K562 (cell line): Measurements from ENCODE around the gene TMEM207. TPM values are rescaled to one million over a fixed set of nuclear protein-coding genes. Genes with fewer than 3 reads are reported as not detected.

Experiments used
- ATAC-seq: fragments of 200-7000 bp; cut with Tn5 transposase; 3 replicates; pipeline ENCODE4 v1.9.1; 2020; ENCODE audit warnings: moderate library complexity
- BruUV-seq: library from RNA; stranded (reverse); fragments of 400-500 nt; replicated peaks from 2 replicates; lab custom pipeline; 2021; lab: Mats Ljungman, UMichigan
- CTCF ChIA-PET: fragments of 300-600 bp; formaldehyde crosslinking; extraction: SDS; loops from one replicate; lab custom pipeline; 2021; ENCODE audit warnings: low intra/inter-chr PET ratio; lab: Yijun Ruan, JAX
- POLR2A ChIA-PET: fragments of 300-600, 350-650 bp; sonication (Branson Sonifier 250); formaldehyde crosslinking; extraction: SDS; loops from one replicate; lab custom pipeline; 2021; ENCODE audit warnings: antibody characterized with exemption, inconsistent platforms; lab: Yijun Ruan, JAX
- DNase-seq, 4 experiments: peaks; one replicate each; pipeline versions ENCODE4 v3.0.0 to v3.0.0-alpha.2; 2011 to 2018; ENCODE audit warnings: low spot score in 3 of 4, mixed read lengths in 3 of 4; ENCODE audit errors: extremely low read depth in 1 of 4
- FAIRE-seq: peaks from 2 replicates; lab custom pipeline; 2011; peaks lifted over from hg19 to GRCh38; lab: Jason Lieb, UNC
- H2AFZ ChIP-seq: 2 replicates; pipeline ENCODE4 v1.6.0; 2011; ENCODE audit warnings: low read depth, low read length, control low read depth, inconsistent platforms
- H3K27ac ChIP-seq: fragments of 200-600 bp; 3 replicates; pipeline ENCODE4 v1.8.0; 2011; ENCODE audit warnings: low read depth, mild to moderate bottlenecking, control low read depth, inconsistent platforms, low read length, moderate library complexity, mixed read lengths; ENCODE audit errors: extremely low read depth
- H3K27me3 ChIP-seq, 2 experiments: fragments of 300-600 bp in 1 of 2; 2 replicates in 1 of 2; 3 replicates in 1 of 2; pipeline versions ENCODE4 v1.6.0 to v1.8.0; 2011; ENCODE audit warnings: inconsistent platforms in 2 of 2, low read length in 2 of 2, mild to moderate bottlenecking in 1 of 2, mixed read lengths in 1 of 2, moderate library complexity in 1 of 2; ENCODE audit not compliant: control insufficient read depth in 2 of 2, insufficient read depth in 2 of 2
- H3K36me3 ChIP-seq: fragments of 300-600 bp; 3 replicates; pipeline ENCODE4 v1.8.0; 2011; ENCODE audit warnings: mild to moderate bottlenecking, low read length, inconsistent platforms; ENCODE audit not compliant: control insufficient read depth, insufficient read depth
- H3K4me1 ChIP-seq, 2 experiments: fragments of 200-600 bp in 1 of 2; replicated peaks in 1 of 2; 2 replicates in 1 of 2; 3 replicates in 1 of 2; pipeline versions ENCODE4 v1.5.1 to v1.8.0; 2011; ENCODE audit warnings: inconsistent platforms in 2 of 2, low read length in 2 of 2, mild to moderate bottlenecking in 1 of 2, mixed read lengths in 1 of 2, moderate library complexity in 1 of 2; ENCODE audit not compliant: control insufficient read depth in 2 of 2, insufficient read depth in 2 of 2
- H3K4me2 ChIP-seq: 2 replicates; pipeline ENCODE4 v1.6.1; 2011; ENCODE audit warnings: low read length, control low read depth, inconsistent platforms, mixed read lengths; ENCODE audit not compliant: insufficient read depth
- H3K4me3 ChIP-seq: fragments of 200-600 bp; sonication (generic), shearing (Covaris generic); 2 replicates; pipeline ENCODE4 v1.5.1; 2016; ENCODE audit warnings: control low read depth, inconsistent platforms
- H3K79me2 ChIP-seq: fragments of 200-600 bp; 3 replicates; pipeline ENCODE4 v1.8.0; 2011; ENCODE audit warnings: low read length, inconsistent platforms; ENCODE audit not compliant: control insufficient read depth, insufficient read depth
- H3K9ac ChIP-seq, 2 experiments: 2 replicates each; pipeline versions ENCODE4 v1.6.0 to v1.6.1; 2011; ENCODE audit warnings: low read depth in 2 of 2, low read length in 2 of 2, control low read depth in 1 of 2, inconsistent platforms in 1 of 2, mild to moderate bottlenecking in 1 of 2, mixed read lengths in 1 of 2; ENCODE audit not compliant: insufficient read depth in 1 of 2
- H3K9me1 ChIP-seq: one replicate; pipeline ENCODE4 v1.6.0; 2011; ENCODE audit warnings: inconsistent platforms, mild to moderate bottlenecking, low read length, moderate library complexity; ENCODE audit not compliant: control insufficient read depth, insufficient read depth
- H3K9me3 ChIP-seq: replicated peaks from 2 replicates; pipeline ENCODE4 v1.5.1; 2011; ENCODE audit warnings: low read depth, low read length, inconsistent platforms; ENCODE audit not compliant: control insufficient read depth, insufficient read depth
- H4K20me1 ChIP-seq: replicated peaks from 2 replicates; pipeline ENCODE4 v1.6.1; 2011; ENCODE audit warnings: low read length, inconsistent platforms, mixed read lengths; ENCODE audit not compliant: control insufficient read depth, insufficient read depth
- AFF1 ChIP-seq, 2 experiments: fragments of 450-650 bp; IDR thresholded peaks; 2 replicates each; pipeline ENCODE4 v1.6.1; 2018; ENCODE audit warnings: mild to moderate bottlenecking in 2 of 2, low read depth in 1 of 2; ENCODE audit not compliant: partially characterized antibody in 2 of 2
- IRF2 ChIP-seq: sonication (generic); formaldehyde crosslinking; IDR thresholded peaks from 2 replicates; pipeline ENCODE4 v1.8.1; 2022; ENCODE audit warnings: mild to moderate bottlenecking, missing genetic modification reagents
- MYBL2 ChIP-seq, 2 experiments: fragments of 450-650 bp in 1 of 2; sonication (generic) in 1 of 2; formaldehyde crosslinking in 1 of 2; IDR thresholded peaks; 2 replicates each; pipeline versions ENCODE4 v1.6.1 to v1.8.1; 2017 to 2022; ENCODE audit warnings: borderline replicate concordance in 1 of 2, inconsistent platforms in 1 of 2, low read depth in 1 of 2, mild to moderate bottlenecking in 1 of 2, missing genetic modification reagents in 1 of 2, moderate library complexity in 1 of 2
- SAFB ChIP-seq: fragments of 200-400 bp; formaldehyde crosslinking; IDR thresholded peaks from 2 replicates; pipeline ENCODE4 v1.6.1; 2017; ENCODE audit warnings: low read depth, low read length, borderline replicate concordance
- SAFB2 ChIP-seq: fragments of 200-400 bp; formaldehyde crosslinking; IDR thresholded peaks from 2 replicates; pipeline ENCODE4 v1.6.1; 2018; ENCODE audit warnings: borderline replicate concordance, low read length, low read depth, moderate library complexity; ENCODE audit not compliant: severe bottlenecking
- SOX6 ChIP-seq: fragments of 450-650 bp; IDR thresholded peaks from 2 replicates; pipeline ENCODE4 v1.6.1; 2014; ENCODE audit warnings: mild to moderate bottlenecking
- WGBS: fragments of 100-300 bp; shearing (Covaris generic); methylation state at CpG from one replicate; pipeline ENCODE4 v1.1.6; 2016; ENCODE audit warnings: low coverage, mixed read lengths; ENCODE audit not compliant: insufficient coverage; ENCODE audit errors: missing lambda C conversion rate; 5-methylcytosine and 5-hydroxymethylcytosine counted together
- in situ Hi-C: fragments of 300-500 bp; cut with MboI; formaldehyde crosslinking; loops from 4 replicates; pipeline ENCODE4 v1.15.0; 2018; ENCODE audit warnings: inconsistent platforms, mixed read lengths
- intact Hi-C: fragments of 100-400 bp; cut with micrococcal nuclease; formaldehyde crosslinking; loops from 2 replicates; pipeline ENCODE4 v1.14.2; 2022
- polyA plus RNA-seq, 8 experiments: library from polyadenylated mRNA; depleted of rRNA in 4 of 8; stranded (reverse) in 5 of 8; unstranded in 3 of 8; fragments of >200 nt; fragmentation: Nextera tagmentation in 2 of 8; fragmentation: Illumina TruSeq in 1 of 8; extraction: Ambion mirVana in 2 of 8; extraction: Trizol in 1 of 8; gene quantifications; 2 replicates each; pipeline versions ENCODE4 v1.2.1 to v1.2.3, GENCODE V29; 2011 to 2014; ENCODE audit warnings: inconsistent platforms in 1 of 8, missing spikeins in 1 of 8
- total RNA-seq, 7 experiments: library from RNA; depleted of rRNA in 6 of 7; stranded (reverse); fragments of >200 nt in 6 of 7; fragmentation: Illumina TruSeq in 2 of 7; extraction: Trizol in 2 of 7; gene quantifications; 2 replicates each; pipeline versions ENCODE4 v1.2.1 to v1.2.3, GENCODE V29; 2011 to 2021; ENCODE audit warnings: low replicate concordance in 1 of 7

The TMEM207 gene
- total and polyA plus RNA-seq, 9 of the 15 experiments (the other 6 are each of a cell fraction or from before 2014, with no cell fraction given): 0.04 to 0.10 (median 0.04) TPM; not detected in 4

GRCh38 chr3:190499122-190499521 is 49.4 kb upstream of the TMEM207 start (continued):
- no peak for TF ChIP-seq SAFB2
- no peak for TF ChIP-seq MYBL2 (IDR thresholded peaks at IDR 0.05; ENCODE audit: low read depth)
- TF ChIP-seq MYBL2 (CRISPR knock-in tag; IDR thresholded peaks at IDR 0.05; ENCODE audit: borderline replicate concordance): no peak
- no peak for TF ChIP-seq SOX6

GRCh38 chr3:190498293-190498692 is 48.6 kb upstream of the TMEM207 start:
- no peak overlapping the region for H3K27ac ChIP-seq
- ATAC-seq: no peak
- 0% methylated on average over 2 of the region's 2 CpGs for WGBS
- TF ChIP-seq IRF2 (CRISPR knock-in tag): no peak
- TF ChIP-seq AFF1 (IDR thresholded peaks at IDR 0.05; ENCODE audit: low read depth in 1 of 2, partially characterized antibody in 2 of 2): no peak
- TF ChIP-seq SAFB: no peak
- H3K4me2 ChIP-seq: no peak overlapping the region
- in situ Hi-C loops: no loop called here
- H3K9me1 ChIP-seq: no peaks in the 10 kb centered on the region
- FAIRE-seq: no peak
- DNase-seq: no peak
- H3K79me2 ChIP-seq: no peaks in the 10 kb centered on the region
- no peaks in the 10 kb centered on the region for H3K27me3 ChIP-seq
- no peaks in the 10 kb centered on the region for H3K36me3 ChIP-seq
- no peak overlapping the region for H2AFZ ChIP-seq
- no peaks in the 10 kb centered on the region for H3K4me1 ChIP-seq
- no TSS peak for BruUV-seq
- ChIA-PET CTCF (no interaction called here), POLR2A (no interaction called here)
- no peak overlapping the region for H3K9ac ChIP-seq
- H4K20me1 ChIP-seq: no peaks in the 10 kb centered on the region
- intact Hi-C loops: no loop called here
- H3K9me3 ChIP-seq: 0 out of 2 replicates have a peak, but pooled peaks cover 2% of the 10 kb centered on the region
- no peak overlapping the region for H3K4me3 ChIP-seq
